Right lobe of liver (tissue), 6 donors: ENCODE data around the gene C5AR1. TPM values are rescaled to one million over a fixed set of nuclear protein-coding genes. Genes with fewer than 3 reads are reported as not detected.
A peak's percentile ranks its signal among the peaks of the same experiment; 100 is the strongest.
"Not testable (repeated sequence)": the region's sequence is repeated elsewhere in the genome, so short reads cannot be mapped to it uniquely, and the experiment has no call there.

Source experiments
- ATAC-seq, 4 donors: fragments of 200-7000 bp; cut with Tn5 transposase; one replicate each; pipeline ENCODE4 v1.9.1; 2020; ENCODE audit warnings: mild to moderate bottlenecking in 4 of 4, moderate library complexity in 4 of 4
- DNase-seq, 3 donors: peaks; one replicate each; pipeline ENCODE4 v3.0.0-alpha.2; 2020
- H3K27ac ChIP-seq, 3 donors: fragments of 200-600 bp; one replicate each; pipeline ENCODE4 v1.8.0; 2022
- H3K27me3 ChIP-seq, 2 donors: fragments of 200-600 bp; one replicate each; pipeline ENCODE4 v1.8.0; 2022
- H3K36me3 ChIP-seq, 4 donors: fragments of 200-600 bp; sonication (generic) in 1 of 4; one replicate each; pipeline versions ENCODE4 v1.5.1 to v1.8.0; 2017 to 2022; ENCODE audit warnings: control low read depth in 1 of 4
- H3K4me1 ChIP-seq, 4 donors: fragments of 200-600 bp; sonication (generic) in 1 of 4; one replicate each; pipeline versions ENCODE4 v1.5.1 to v1.8.0; 2017 to 2022; ENCODE audit warnings: control low read depth in 1 of 4
- H3K4me3 ChIP-seq, 3 donors: fragments of 200-600 bp; one replicate each; pipeline ENCODE4 v1.8.0; 2022
- H3K9me3 ChIP-seq, 4 donors: fragments of 200-600 bp; sonication (generic) in 1 of 4; one replicate each; pipeline versions ENCODE4 v1.5.1 to v1.8.0; 2017 to 2022; ENCODE audit warnings: control low read depth in 1 of 4
- CTCF ChIP-seq, 4 donors: fragments of 200-600 bp in 3 of 4; fragments of 450-650 bp in 1 of 4; IDR thresholded peaks; one replicate each; pipeline versions ENCODE4 v1.5.1 to v1.8.0; 2016 to 2022; ENCODE audit warnings: antibody characterized with exemption in 4 of 4, mild to moderate bottlenecking in 2 of 4
- POLR2A ChIP-seq: fragments of 450-650 bp; IDR thresholded peaks from one replicate; pipeline ENCODE4 v1.6.1; 2017; ENCODE audit warnings: antibody characterized with exemption, mild to moderate bottlenecking
- WGBS: methylation state at CpG from one replicate; pipeline ENCODE4 v1.1.6; 2018; ENCODE audit warnings: low coverage, low lambda C conversion rate; ENCODE audit not compliant: insufficient coverage; ENCODE audit errors: missing lambda C conversion rate; 5-methylcytosine and 5-hydroxymethylcytosine counted together
- intact Hi-C, 2 donors: fragments of 100-400 bp; cut with DNase I; formaldehyde crosslinking; loops; one replicate each; pipeline versions ENCODE4 v1.11.2 to v1.14.1; 2022
- total RNA-seq, 6 experiments: library from RNA; depleted of rRNA in 2 of 6; stranded (reverse); fragments of >200 nt in 2 of 6; fragmentation: NEBNext Ultra II Directional in 3 of 6; extraction: Animal tissue kit (Norgen Biotek cat#: 25700) in 3 of 6; gene quantifications; one replicate each; pipeline versions ENCODE4 v1.1.0 to v1.2.4, GENCODE V29; 2016 to 2023
- donor health status: DM: no; HTN: yes; CAD: no.
- donor health status: DM: no; HTN: no; CAD: no.
- donor health status: DM: no; HTN: no; CAD: no.
- donor health status: DM: no; HTN: yes; CAD: no.
- donor health status: DM: no; HTN: yes; CAD: no.

The C5AR1 gene
- total RNA-seq, 6 experiments from 2014 or later, result 3.3 to 19.8 (median 5.9) TPM

GRCh38 chr19:47363758-47364531 is 54.3 kb downstream of the C5AR1 start:
- intact Hi-C loops, result no loop called here
- Histone ChIP-seq H3K4me1 (peaks cover 0 to 4% (median 2%) of the 10 kb centered on the region in 4 donors), H3K4me3 (no peak overlapping the region), H3K27me3 (no peaks in the 10 kb centered on the region), H3K27ac (peak overlapping the region in 1 of 3 donors; percentile 1), H3K36me3 (peaks cover 0 to 67% (median 26%) of the 10 kb centered on the region in 4 donors), H3K9me3 (no peaks in the 10 kb centered on the region)
- no peak for DNase-seq
- peak; percentile 34 to 78 (median 55) for ATAC-seq
- WGBS, result 78% methylated on average over 11 of the region's 13 CpGs
- no peak for TF ChIP-seq CTCF (IDR thresholded peaks at IDR 0.05)
- no peak for TF ChIP-seq POLR2A

GRCh38 chr19:47365455-47365854 is 55.8 kb downstream of the C5AR1 start:
- DNase-seq, H3K27ac ChIP-seq, H3K4me1 ChIP-seq, intact Hi-C loops, ATAC-seq, H3K4me3 ChIP-seq, H3K9me3 ChIP-seq, H3K27me3 ChIP-seq: not testable (repeated sequence)
- peaks cover 0 to 61% (median 22%) of the 10 kb centered on the region in 4 donors for H3K36me3 ChIP-seq
- WGBS, result no CpG with 5 or more reads among the region's 10 CpGs

- no peak for TF ChIP-seq CTCF (IDR thresholded peaks at IDR 0.05)
- no peak for TF ChIP-seq POLR2A
- intact Hi-C loops, result no loop called here
- no peaks in the 10 kb centered on the region for H3K27me3 ChIP-seq
- peaks cover 0 to 8% (median 2%) of the 10 kb centered on the region in 4 donors for H3K4me1 ChIP-seq
- no peaks in the 10 kb centered on the region for H3K9me3 ChIP-seq
- no peak overlapping the region for H3K4me3 ChIP-seq
- 51% methylated on average over 3 of the region's 10 CpGs for WGBS
- H3K27ac ChIP-seq, result no peak overlapping the region
- H3K36me3 ChIP-seq, result peaks cover 0 to 55% (median 21%) of the 10 kb centered on the region in 4 donors
- ATAC-seq (peak; percentile 38 to 49 (median 40)), DNase-seq (peak in 1 of 3 donors; percentile 61)
These were observed 60.5 kb downstream of the C5AR1 start for GRCh38 chr19:47370045-47370611.

- TF ChIP-seq POLR2A (no peak), CTCF (IDR thresholded peaks at IDR 0.05) (no peak)
- H3K36me3 ChIP-seq, result peaks cover 0 to 65% (median 21%) of the 10 kb centered on the region in 4 donors
- no peak overlapping the region for H3K27ac ChIP-seq
- no peak for ATAC-seq
- H3K9me3 ChIP-seq, result no peaks in the 10 kb centered on the region
- H3K4me1 ChIP-seq, result peaks cover 0 to 12% (median 2%) of the 10 kb centered on the region in 4 donors
- intact Hi-C loops, result no loop called here
- WGBS, result 87% methylated on average over 3 of the region's 9 CpGs
- H3K4me3 ChIP-seq, result no peak overlapping the region
- H3K27me3 ChIP-seq, result no peaks in the 10 kb centered on the region
- DNase-seq, result no peak
These were observed 61.6 kb downstream of the C5AR1 start for GRCh38 chr19:47371261-47371660.

Other genes with a start within 250 kb of the C5AR1 start
- gene ZC3H4, start 196.1 kb upstream of the C5AR1 start, total RNA-seq, result 10 to 100 TPM in 4 of 6 experiments, 1 to 10 TPM in 2; 8.3 to 19.1 (median 15.1) TPM
- 10 to 100 TPM; 18.8 to 33.2 (median 26.7) TPM for gene SAE1, start 179.0 kb upstream of the C5AR1 start, total RNA-seq
- 1 to 10 TPM; 1.8 to 8.0 (median 3.1) TPM for gene BBC3, start 78.7 kb upstream of the C5AR1 start, total RNA-seq
- gene CCDC9, start 53.3 kb upstream of the C5AR1 start, total RNA-seq, result 10 to 100 TPM in 2 of 6 experiments, 1 to 10 TPM in 4; 5.8 to 15.1 (median 9.1) TPM
- 1 to 10 TPM; 2.2 to 5.8 (median 4.4) TPM for gene INAFM1, start 35.0 kb upstream of the C5AR1 start, total RNA-seq
- gene C5AR2, start 22.3 kb downstream of the C5AR1 start, total RNA-seq, result 1 to 10 TPM; 1.1 to 6.6 (median 3.7) TPM
- 10 to 100 TPM in 1 of 6 experiments, 1 to 10 TPM in 5; 5.2 to 11.9 (median 8.7) TPM for gene DHX34, start 39.5 kb downstream of the C5AR1 start, total RNA-seq
- 1 to 10 TPM in 1 of 6 experiments, under 1 TPM in 5; 0.53 to 1.6 (median 0.77) TPM for gene MEIS3, start 109.7 kb downstream of the C5AR1 start, total RNA-seq
- under 1 TPM in 1 of 6 experiments, not detected in 5; 0.13 TPM for gene SLC8A2, start 162.0 kb downstream of the C5AR1 start, total RNA-seq
- 1 to 10 TPM; 3.1 to 7.8 (median 6.2) TPM for gene KPTN, start 174.4 kb downstream of the C5AR1 start, total RNA-seq
- gene NAPA, start 205.2 kb downstream of the C5AR1 start, total RNA-seq, result 100 to 1,000 TPM in 2 of 6 experiments, 10 to 100 TPM in 4; 83.0 to 179 (median 96.0) TPM